ENCODE measurements around the gene FBXL4. TPM values are rescaled to one million over a fixed set of nuclear protein-coding genes. Genes with fewer than 3 reads are reported as not detected.

The FBXL4 gene
- total RNA-seq, 1 experiment from 2014 or later: 5.1 TPM

GRCh38 chr6:98900706-98901105 is 47.0 kb downstream of the FBXL4 start:
- Mint-ChIP-seq H3K9me3 (peaks cover 3% of the 10 kb centered on the region in 2 experiments; a peak in 4 of 5 replicates), H3K36me3 (ENCODE audit: insufficient read depth in 1 of 3, low read depth in 3 of 3) (peaks cover 17 to 32% (median 20%) of the 10 kb centered on the region in 3 experiments), H3K4me3 (no peak overlapping the region), H3K4me1 (peaks cover 0 to 5% of the 10 kb centered on the region in 2 experiments; a peak in 1 of 4 replicates), H3K27me3 (ENCODE audit: low read depth) (no peaks in the 10 kb centered on the region), H3K27ac (no peak overlapping the region; a peak in 1 of 7 replicates)
- Histone ChIP-seq H2BK12ac (ENCODE audit: insufficient read length, low read depth, low read length) (no peak overlapping the region), H3K4ac (ENCODE audit: low read depth, low read length) (no peak overlapping the region), H3K9ac (ENCODE audit: extremely low read depth, insufficient read length, low read length) (no peak overlapping the region), H3T11ph (ENCODE audit: low read length) (no peak overlapping the region), H2BK20ac (ENCODE audit: low read depth, low read length, poor library complexity, severe bottlenecking) (no peak overlapping the region), H2BK15ac (ENCODE audit: low read depth, low read length) (no peak overlapping the region), H3K9me3 (ENCODE audit: control insufficient read depth, low read depth, low read length) (no peaks in the 10 kb centered on the region), H4K5ac (ENCODE audit: insufficient read length, low read depth, low read length) (no peak overlapping the region), H3K23me2 (ENCODE audit: insufficient read length, low read depth, low read length, poor library complexity, severe bottlenecking) (no peaks in the 10 kb centered on the region), H4K20me1 (ENCODE audit: control insufficient read depth, insufficient read depth, insufficient read length) (no peaks in the 10 kb centered on the region), H3K27me3 (ENCODE audit: insufficient read depth, low read length) (no peaks in the 10 kb centered on the region), H2AFZ (ENCODE audit: low read length) (no peak overlapping the region), H3K56ac (ENCODE audit: insufficient read length, low read depth, low read length) (no peak overlapping the region), H4K91ac (ENCODE audit: insufficient read length, low read depth, low read length) (no peak overlapping the region), H2AK5ac (ENCODE audit: insufficient read length, low read length) (no peak overlapping the region), H4K8ac (replicated peaks; ENCODE audit: insufficient read length, low read depth, low read length) (peak overlapping the region; percentile 95), H3K4me2 (ENCODE audit: insufficient read depth, insufficient read length, low read length) (no peak overlapping the region), H2BK120ac (ENCODE audit: low read depth, low read length, poor library complexity, severe bottlenecking) (no peak overlapping the region), H3K18ac (ENCODE audit: insufficient read length, low read depth, low read length) (no peak overlapping the region), H3K79me1 (ENCODE audit: insufficient read depth, low read depth, low read length, poor library complexity, severe bottlenecking) (no peaks in the 10 kb centered on the region), H3K4me1 (ENCODE audit: insufficient read depth, low read length) (no peaks in the 10 kb centered on the region), H3K14ac (ENCODE audit: insufficient read depth, low read length) (no peak overlapping the region), H3K27ac (ENCODE audit: insufficient read length, low read depth, low read length) (no peak overlapping the region), H3K79me2 (ENCODE audit: insufficient read depth, low read length) (no peaks in the 10 kb centered on the region), H3K23ac (ENCODE audit: insufficient read length, low read depth, low read length) (no peak overlapping the region), H2BK5ac (ENCODE audit: insufficient read length, low read length) (no peak overlapping the region)
- no peak for DNase-seq
- TF ChIP-seq, protein P1, sequence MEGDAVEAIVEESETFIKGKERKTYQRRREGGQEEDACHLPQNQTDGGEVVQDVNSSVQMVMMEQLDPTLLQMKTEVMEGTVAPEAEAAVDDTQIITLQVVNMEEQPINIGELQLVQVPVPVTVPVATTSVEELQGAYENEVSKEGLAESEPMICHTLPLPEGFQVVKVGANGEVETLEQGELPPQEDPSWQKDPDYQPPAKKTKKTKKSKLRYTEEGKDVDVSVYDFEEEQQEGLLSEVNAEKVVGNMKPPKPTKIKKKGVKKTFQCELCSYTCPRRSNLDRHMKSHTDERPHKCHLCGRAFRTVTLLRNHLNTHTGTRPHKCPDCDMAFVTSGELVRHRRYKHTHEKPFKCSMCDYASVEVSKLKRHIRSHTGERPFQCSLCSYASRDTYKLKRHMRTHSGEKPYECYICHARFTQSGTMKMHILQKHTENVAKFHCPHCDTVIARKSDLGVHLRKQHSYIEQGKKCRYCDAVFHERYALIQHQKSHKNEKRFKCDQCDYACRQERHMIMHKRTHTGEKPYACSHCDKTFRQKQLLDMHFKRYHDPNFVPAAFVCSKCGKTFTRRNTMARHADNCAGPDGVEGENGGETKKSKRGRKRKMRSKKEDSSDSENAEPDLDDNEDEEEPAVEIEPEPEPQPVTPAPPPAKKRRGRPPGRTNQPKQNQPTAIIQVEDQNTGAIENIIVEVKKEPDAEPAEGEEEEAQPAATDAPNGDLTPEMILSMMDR (conservative IDR thresholded peaks at IDR 0.05): no peak
- WGBS (ENCODE audit: extremely low coverage, insufficient read length, low lambda C conversion rate): no CpG with 5 or more reads among the region's 2 CpGs

All from H9 (cell line).